IgD-negative memory B cell (primary cell): Measurements from ENCODE around the gene ANKRD35. TPM values are rescaled to one million over a fixed set of nuclear protein-coding genes. Genes with fewer than 3 reads are reported as not detected.
"Not testable (repeated sequence)": the region's sequence is repeated elsewhere in the genome, so short reads cannot be mapped to it uniquely, and the experiment has no call there.

ENCODE experiments used
- H3K27ac Mint-ChIP-seq, 3 donors: one replicate each; pipeline ENCODE4 v1.8.0; 2020 to 2022; ENCODE audit warnings: mild to moderate bottlenecking in 3 of 3, mixed read lengths in 3 of 3, moderate library complexity in 1 of 3
- H3K27me3 Mint-ChIP-seq: one replicate; pipeline ENCODE4 v1.8.0; 2021; ENCODE audit warnings: mixed read lengths
- H3K36me3 Mint-ChIP-seq: one replicate; pipeline ENCODE4 v1.8.0; 2020; ENCODE audit warnings: mild to moderate bottlenecking, mixed read lengths
- H3K4me1 Mint-ChIP-seq, 3 donors: one replicate each; pipeline ENCODE4 v1.8.0; 2020 to 2022; ENCODE audit warnings: mixed read lengths in 3 of 3, mild to moderate bottlenecking in 1 of 3
- H3K4me3 Mint-ChIP-seq, 4 donors: one replicate each; pipeline ENCODE4 v1.8.0; 2020 to 2022; ENCODE audit warnings: mild to moderate bottlenecking in 4 of 4, mixed read lengths in 4 of 4, moderate library complexity in 3 of 4
- H3K9me3 Mint-ChIP-seq, 3 donors: one replicate each; pipeline ENCODE4 v1.8.0; 2020 to 2021; ENCODE audit warnings: mixed read lengths in 3 of 3, mild to moderate bottlenecking in 1 of 3
- polyA plus RNA-seq: library from polyadenylated mRNA; unstranded; fragments of 300-500 nt; fragmentation: Illumina TruSeq; gene quantifications from one replicate; pipeline ENCODE4 v1.2.3, GENCODE V29; 2021

Gene ANKRD35
- polyA plus RNA-seq, 1 donor from 2014 or later: not detected

DNA sequence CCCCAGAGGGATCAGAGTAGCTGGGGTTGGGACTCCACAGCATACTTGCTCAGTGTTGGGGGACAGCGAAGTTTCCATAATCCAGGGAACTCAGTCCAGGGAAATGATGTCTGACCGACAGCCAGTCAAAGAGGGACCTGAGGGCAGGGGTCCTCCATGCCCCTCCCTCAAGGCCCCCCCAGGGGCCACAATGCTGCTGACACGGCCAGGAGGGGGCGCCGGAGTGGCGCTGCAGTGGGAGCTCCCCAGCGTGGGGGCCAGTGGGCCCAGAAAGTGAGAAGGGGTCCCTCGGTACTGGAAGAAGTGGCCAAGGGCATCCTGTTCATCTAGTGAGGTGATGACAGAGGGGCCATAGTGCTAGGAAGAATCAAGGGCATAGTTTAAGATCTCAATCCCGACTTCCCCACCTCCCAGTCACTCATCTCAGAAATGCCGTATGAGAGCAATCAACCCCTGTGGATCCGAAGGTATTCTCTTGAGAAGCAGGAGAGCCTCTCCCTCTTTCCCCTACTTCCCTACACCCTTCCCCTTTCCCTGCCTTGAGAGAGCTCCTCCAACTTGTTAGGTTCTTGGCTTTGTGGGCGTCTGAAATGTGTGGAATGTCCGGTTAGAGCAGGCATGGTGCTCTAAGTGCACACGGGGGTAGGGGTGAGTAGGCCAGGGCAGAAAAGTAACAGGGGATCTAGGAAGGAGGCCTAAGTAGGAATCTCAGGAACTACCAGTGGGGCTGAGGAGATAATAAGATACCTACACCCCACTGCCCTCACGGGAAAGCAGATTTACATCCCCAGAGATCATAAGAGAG is 36.1 kb downstream of the ANKRD35 start:
- peak overlapping the region in 1 of 3 donors; percentile 6 for H3K27ac Mint-ChIP-seq
- H3K9me3 Mint-ChIP-seq: no peaks in the 10 kb centered on the region
- peaks cover 0 to 6% (median 5%) of the 10 kb centered on the region in 3 donors for H3K4me1 Mint-ChIP-seq
- H3K36me3 Mint-ChIP-seq: peaks cover 1% of the 10 kb centered on the region
- no peaks in the 10 kb centered on the region for H3K27me3 Mint-ChIP-seq
- no peak overlapping the region for H3K4me3 Mint-ChIP-seq

DNA sequence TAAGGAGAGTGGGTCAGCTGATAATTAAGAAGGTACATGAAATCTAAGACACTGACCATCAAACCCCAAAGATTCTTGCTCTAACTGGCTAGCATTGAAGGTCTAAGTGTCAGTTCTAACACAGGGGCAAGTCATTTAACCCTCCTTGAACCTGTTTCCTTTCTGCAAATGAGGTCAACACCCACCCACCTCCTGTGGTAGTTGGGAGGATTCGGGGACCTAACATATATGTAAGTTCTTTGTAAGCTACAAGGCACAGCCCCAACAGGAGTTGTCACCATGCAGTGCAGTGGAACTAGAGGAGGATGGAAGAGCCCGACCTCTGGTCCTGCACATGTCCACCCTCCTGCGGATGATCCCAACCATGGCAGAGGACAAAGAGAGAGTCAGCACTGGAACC is 37.8 kb downstream of the ANKRD35 start:
- no peak overlapping the region for H3K27ac Mint-ChIP-seq
- H3K27me3 Mint-ChIP-seq: no peaks in the 10 kb centered on the region
- H3K4me3 Mint-ChIP-seq: peak overlapping the region in 1 of 4 donors; percentile 8
- no peaks in the 10 kb centered on the region for H3K9me3 Mint-ChIP-seq
- H3K4me1 Mint-ChIP-seq: peaks cover 0 to 6% (median 5%) of the 10 kb centered on the region in 3 donors
- H3K36me3 Mint-ChIP-seq: peaks cover 1% of the 10 kb centered on the region

DNA sequence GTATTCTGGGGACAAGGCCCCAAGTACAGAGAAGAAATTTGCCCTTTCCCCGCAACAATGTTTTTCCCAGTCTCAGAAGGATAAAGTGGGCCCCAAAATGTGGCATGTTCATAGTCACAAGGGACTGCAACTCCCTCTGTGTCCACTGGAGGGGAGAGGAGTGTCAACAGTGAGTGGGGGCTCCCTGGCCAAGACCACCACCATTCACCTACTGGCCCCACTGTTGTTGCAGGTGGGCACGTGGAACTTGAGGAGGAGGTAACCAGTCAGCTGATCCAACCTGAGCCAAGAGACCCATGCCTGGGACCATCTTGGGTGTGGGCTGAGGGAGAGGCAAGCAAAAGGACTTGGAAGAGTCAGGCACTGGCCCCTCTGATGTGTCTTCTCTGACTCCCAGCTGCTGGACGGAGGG is 39.5 kb downstream of the ANKRD35 start:
- Mint-ChIP-seq H3K27me3 (no peaks in the 10 kb centered on the region), H3K9me3 (no peaks in the 10 kb centered on the region), H3K4me1 (peaks cover 0 to 6% (median 5%) of the 10 kb centered on the region in 3 donors), H3K27ac (peak overlapping the region; percentile 23 to 90 (median 59)), H3K36me3 (peaks cover 4% of the 10 kb centered on the region), H3K4me3 (peak overlapping the region in 1 of 4 donors; percentile 56)

DNA sequence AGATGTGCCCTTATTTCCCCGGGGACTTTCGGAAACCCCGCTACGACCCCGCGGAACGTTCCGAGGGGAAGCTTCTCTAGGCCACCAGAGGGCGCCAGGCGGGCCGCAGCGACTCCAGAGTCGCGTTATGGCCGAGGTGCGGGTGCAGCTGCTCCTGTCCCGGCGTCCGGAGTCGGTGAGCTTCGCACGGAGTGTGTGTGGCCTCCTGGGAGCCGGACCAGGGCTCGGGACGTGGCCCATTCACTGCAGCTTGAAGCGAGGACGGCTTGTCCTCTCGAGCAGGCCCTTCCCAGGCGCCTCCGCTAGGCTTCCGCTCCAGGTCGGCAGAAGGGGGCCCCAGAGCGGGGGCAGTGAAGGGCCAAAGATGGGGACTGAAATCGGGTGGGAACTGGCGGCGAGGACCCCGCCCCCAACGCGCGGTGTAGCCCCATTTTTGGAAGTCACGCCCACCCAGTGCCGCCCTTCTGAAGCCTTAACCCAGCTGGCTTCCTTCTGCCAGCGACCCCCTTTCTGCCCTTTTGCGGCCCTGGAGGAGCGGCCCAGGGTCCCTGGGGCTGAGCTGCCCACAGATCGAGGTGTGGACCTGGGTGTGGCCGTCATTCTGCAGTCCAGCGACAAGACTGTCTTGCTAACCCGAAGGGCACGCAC is 40.0 kb downstream of the ANKRD35 start, which contains the start of gene NUDT17:
TSS of gene NUDT17 (plus strand) at position 117 of the 648 bp plus-strand sequence. CDS start at position 128, 11 bp downstream.
- Mint-ChIP-seq H3K27ac (peak within 1 kb of the TSS; percentile 23 to 90 (median 59)), H3K36me3 (peaks cover 4% of the 10 kb centered on the region), H3K4me1 (peaks cover 0 to 6% (median 5%) of the 10 kb centered on the region in 3 donors), H3K27me3 (no peaks in the 10 kb centered on the region), H3K9me3 (no peaks in the 10 kb centered on the region), H3K4me3 (peak within 1 kb of the TSS in 1 of 4 donors; percentile 56)

DNA sequence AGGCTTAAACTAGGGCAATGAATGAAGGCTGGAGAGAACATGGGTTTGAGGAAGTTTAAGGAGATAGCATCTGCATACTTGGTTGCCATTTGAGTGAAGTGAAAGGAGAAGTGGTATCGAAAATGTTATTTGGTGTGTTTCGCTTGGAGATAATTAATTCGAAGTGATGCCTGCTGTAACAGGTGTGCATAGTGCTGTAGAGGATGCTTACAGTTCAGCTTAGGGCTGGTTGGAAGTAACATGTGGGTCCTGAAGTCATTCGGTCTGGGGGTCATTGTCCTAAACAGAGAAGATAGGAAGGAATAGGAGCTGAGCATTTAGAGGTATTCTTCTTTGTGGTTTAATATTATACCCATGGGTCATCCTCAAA is 40.5 kb downstream of the ANKRD35 start:
- Mint-ChIP-seq H3K27me3 (no peaks in the 10 kb centered on the region), H3K27ac (no peak overlapping the region), H3K4me1 (peaks cover 0 to 6% (median 5%) of the 10 kb centered on the region in 3 donors), H3K36me3 (peaks cover 4% of the 10 kb centered on the region), H3K4me3 (no peak overlapping the region), H3K9me3 (no peaks in the 10 kb centered on the region)

DNA sequence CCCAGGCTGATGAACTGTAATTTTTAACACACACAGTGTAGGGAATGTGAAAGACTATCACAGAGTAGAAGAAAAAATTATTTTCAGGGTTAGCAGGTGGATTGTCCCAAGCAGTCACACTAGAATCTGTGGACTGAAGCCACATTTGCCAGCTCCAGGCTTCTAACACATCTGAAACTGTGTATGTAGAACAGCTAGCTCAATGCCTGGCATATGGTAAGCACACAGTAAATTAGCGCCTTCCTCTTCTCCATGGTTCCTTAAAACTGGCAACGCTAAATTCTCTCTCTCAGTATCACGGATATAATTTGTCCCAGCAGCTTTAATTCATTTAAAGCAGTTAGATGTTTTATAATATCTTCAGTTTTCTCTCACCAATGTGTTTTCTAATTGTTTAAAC is 42.6 kb downstream of the ANKRD35 start:
- Mint-ChIP-seq H3K27me3 (no peaks in the 10 kb centered on the region), H3K4me1 (peaks cover 0 to 6% (median 5%) of the 10 kb centered on the region in 3 donors), H3K27ac (no peak overlapping the region), H3K36me3 (peaks cover 5% of the 10 kb centered on the region), H3K4me3 (no peak overlapping the region), H3K9me3 (no peaks in the 10 kb centered on the region)

DNA sequence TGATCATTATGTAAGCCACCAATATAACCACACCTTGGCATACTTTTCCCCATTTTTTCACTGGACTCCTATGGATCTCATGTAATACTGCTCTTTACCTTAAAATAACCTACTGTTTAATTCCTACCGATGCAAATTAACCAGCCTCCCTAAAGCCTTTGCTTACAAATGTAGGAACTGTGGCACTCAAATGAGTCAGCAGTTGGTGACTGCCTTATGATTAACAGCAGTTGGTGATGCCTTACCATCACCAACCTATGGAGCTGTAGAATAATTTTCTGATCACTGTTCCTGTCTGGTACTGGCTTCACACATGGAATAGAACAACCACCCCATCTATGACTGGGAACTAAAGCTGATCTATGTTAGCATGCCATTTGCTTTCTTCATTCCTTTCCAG is 48.0 kb downstream of the ANKRD35 start:
- H3K27ac Mint-ChIP-seq: no peak overlapping the region

DNA sequence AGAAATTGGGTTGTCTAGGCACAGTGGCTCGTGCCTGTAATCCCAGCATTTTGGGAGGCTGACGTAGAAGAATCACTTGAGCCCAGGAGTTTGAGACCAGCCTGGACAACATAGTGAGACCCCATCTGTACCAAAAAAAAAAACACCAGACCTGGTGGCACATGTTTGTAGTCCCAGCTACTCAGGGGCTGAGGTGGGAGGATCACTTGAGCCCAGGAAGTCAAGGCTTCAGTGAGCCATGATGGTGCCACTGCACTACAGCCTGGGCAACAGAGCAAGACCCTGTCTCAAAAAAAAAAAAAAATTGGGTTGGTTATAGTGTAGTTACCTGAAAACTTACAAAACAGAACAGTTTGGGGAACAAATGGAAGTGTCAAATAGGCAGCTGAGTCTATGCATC is 54.9 kb downstream of the ANKRD35 start:
- Mint-ChIP-seq H3K36me3 (peaks cover 21% of the 10 kb centered on the region), H3K4me1 (peaks cover 4 to 16% (median 9%) of the 10 kb centered on the region in 3 donors)
- H3K4me3 Mint-ChIP-seq, H3K9me3 Mint-ChIP-seq, H3K27ac Mint-ChIP-seq, H3K27me3 Mint-ChIP-seq: not testable (repeated sequence)

More for the DNA sequence above, 48.0 kb downstream of the ANKRD35 start:
- no peaks in the 10 kb centered on the region for H3K27me3 Mint-ChIP-seq
- no peaks in the 10 kb centered on the region for H3K9me3 Mint-ChIP-seq
- H3K4me3 Mint-ChIP-seq: no peak overlapping the region
- peaks cover 8% of the 10 kb centered on the region for H3K36me3 Mint-ChIP-seq
- no peaks in the 10 kb centered on the region for H3K4me1 Mint-ChIP-seq

DNA sequence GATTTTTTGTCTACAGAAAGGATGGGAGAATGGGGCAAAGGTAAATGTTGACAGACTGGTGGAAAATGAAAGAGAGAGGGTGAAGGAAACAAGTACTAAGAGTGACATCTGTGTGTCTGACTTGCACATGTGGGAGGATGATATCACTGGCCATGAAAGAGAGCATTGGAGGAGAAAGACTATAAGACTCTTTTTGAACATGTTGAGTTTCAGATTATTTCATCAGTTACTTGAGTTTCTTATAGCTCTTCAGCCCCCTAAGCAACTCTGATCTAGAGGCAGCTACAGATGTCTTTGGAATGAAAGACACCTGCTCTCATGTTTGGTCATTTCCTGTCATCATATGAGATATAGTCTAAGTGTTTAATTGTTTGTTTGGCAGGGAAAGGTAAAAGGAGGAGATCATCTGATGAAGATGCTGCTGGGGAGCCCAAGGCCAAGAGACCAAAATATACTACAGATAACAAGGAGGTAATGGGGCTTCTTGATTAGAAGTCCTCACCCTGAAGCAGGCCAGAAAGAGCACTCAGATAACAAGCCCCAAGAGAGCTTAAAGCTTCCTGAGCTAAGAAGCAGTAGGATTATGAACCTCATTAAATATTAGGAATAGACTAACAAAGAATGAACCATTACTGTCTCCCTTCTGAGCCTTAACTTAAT is 57.2 kb downstream of the ANKRD35 start:
- Mint-ChIP-seq H3K4me3 (peak overlapping the region in 1 of 4 donors; percentile 19), H3K9me3 (no peaks in the 10 kb centered on the region), H3K27me3 (no peaks in the 10 kb centered on the region), H3K27ac (peak overlapping the region; percentile 1 to 85 (median 69)), H3K36me3 (peaks cover 18% of the 10 kb centered on the region), H3K4me1 (peaks cover 9 to 23% (median 18%) of the 10 kb centered on the region in 3 donors)

DNA sequence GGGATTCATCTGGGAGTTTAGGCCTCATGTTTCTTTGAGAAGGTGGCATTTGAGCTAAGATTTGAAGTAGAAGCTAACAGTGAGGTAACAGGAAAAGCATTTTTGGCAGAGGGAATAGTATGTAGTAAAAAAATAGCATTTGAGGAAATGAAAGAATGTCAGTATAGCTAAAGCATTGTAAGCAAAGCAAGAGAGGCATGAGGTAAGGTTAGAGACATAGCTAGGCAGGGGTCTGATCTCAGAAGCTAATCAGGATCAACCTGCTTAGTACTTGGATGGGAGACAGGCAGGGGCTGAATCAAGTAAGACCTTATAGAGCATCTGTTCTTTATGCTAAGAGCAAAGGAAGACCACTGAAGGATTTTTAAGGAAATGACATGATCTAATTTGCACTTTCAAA is 57.7 kb downstream of the ANKRD35 start:
- Mint-ChIP-seq H3K27me3 (no peaks in the 10 kb centered on the region), H3K36me3 (peaks cover 18% of the 10 kb centered on the region), H3K9me3 (no peaks in the 10 kb centered on the region), H3K4me3 (peak overlapping the region in 1 of 4 donors; percentile 19), H3K27ac (peak overlapping the region; percentile 1 to 85 (median 69)), H3K4me1 (peaks cover 9 to 23% (median 18%) of the 10 kb centered on the region in 3 donors)

DNA sequence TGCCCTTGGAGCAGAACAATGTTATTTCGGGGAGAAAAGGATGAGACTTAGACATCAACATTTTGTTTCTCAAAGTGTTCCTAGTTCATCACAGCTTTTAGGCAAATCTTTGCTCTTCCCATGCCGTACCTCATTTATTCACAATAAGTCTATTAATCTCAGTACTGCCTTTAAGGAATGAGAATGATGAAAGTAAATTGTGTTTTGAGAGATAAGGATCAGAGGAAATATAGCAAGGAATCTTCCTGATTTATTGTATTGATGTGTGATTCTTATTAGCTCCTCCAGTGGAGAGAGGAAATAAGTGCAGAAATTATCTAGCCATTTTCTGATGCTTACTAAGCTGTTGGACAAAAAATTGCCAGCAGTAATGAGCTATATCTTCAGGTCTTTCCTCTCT is 59.6 kb downstream of the ANKRD35 start:
- peaks cover 9 to 23% (median 18%) of the 10 kb centered on the region in 3 donors for H3K4me1 Mint-ChIP-seq
- H3K9me3 Mint-ChIP-seq: no peaks in the 10 kb centered on the region
- H3K27me3 Mint-ChIP-seq: no peaks in the 10 kb centered on the region
- peak overlapping the region in 1 of 3 donors; percentile 29 for H3K27ac Mint-ChIP-seq
- H3K36me3 Mint-ChIP-seq: peaks cover 18% of the 10 kb centered on the region
- peak overlapping the region in 3 of 4 donors; percentile 48 to 89 (median 79) for H3K4me3 Mint-ChIP-seq

DNA sequence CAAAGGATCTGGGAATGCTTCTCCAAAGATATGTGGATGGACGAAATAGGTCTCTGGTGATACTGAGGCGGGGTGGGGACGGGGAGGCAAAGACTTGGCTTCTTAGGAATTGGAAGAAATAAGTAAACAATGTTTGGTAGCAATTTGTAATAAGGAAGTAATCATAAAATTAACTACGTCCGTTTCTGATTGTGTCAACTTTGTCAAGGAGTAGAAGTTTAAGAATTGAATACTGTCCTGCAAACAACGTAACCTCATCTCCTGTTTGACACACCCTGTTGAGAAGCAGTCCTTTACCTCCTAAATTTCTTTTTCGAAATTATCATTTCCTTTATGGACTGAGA is 61.2 kb downstream of the ANKRD35 start:
- Mint-ChIP-seq H3K4me1 (peaks cover 9 to 23% (median 18%) of the 10 kb centered on the region in 3 donors), H3K27ac (peak overlapping the region; percentile 76 to 97 (median 96)), H3K36me3 (peaks cover 16% of the 10 kb centered on the region), H3K9me3 (no peaks in the 10 kb centered on the region), H3K4me3 (peak overlapping the region; percentile 96 to 99 (median 98)), H3K27me3 (no peaks in the 10 kb centered on the region)

DNA sequence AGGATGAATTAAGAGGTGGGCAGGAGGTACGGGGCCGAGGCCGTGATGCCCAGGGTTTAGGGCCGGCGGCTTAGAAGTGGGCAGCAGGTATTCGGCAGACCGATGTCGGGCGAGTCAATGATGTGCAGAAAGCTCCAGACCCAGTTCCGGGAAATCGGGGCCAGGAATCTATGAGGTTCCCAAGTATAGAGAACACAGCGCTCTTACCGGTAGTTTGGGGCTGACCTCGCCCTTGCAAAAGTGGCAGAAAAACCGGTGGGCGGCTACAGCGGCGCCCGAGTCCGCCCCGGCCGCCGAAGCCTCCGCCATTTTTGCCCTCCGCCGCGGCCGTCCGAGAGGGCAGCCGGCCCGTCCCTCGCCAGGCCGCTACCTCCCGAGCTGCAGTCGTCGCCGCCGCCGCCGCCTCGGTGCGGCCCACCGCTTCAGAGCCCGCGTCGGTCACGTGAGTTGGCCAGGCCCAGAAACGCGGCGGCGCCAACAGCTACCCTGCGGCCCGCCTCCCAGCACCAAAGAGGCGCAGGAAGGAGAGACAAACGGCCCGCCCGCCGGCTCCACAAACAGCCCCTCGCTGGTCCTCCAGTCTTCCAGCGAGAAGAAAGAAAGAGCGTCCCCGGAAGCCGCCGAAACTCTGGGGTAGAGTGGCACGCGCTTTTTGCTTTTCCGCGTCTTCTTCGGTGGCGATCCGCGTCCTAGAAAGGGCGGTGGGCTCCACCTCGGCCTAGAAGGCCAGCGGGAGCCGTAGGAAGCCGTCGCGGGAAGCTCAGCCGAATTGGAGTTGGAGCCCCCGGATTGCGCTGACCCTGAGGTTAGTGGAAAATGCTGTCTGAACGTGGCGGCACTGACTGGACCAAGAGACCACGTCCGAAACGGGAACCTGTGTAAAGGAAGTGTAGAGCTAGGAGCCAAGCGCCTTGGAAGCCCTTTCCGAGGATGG is 61.8 kb downstream of the ANKRD35 start, which contains the start of the genes POLR3C and RNF115:
TSS of gene POLR3C (plus strand) at position 636 of the 934 bp plus-strand sequence. CDS start 1,577 bp downstream, outside the sequence.
TSS of gene RNF115 (minus strand) at position 531 of the 934 bp plus-strand sequence. CDS start at position 309, 222 bp downstream.
- H3K4me3 Mint-ChIP-seq: peak within 1 kb of the TSS; percentile 96 to 99 (median 98)
- peak within 1 kb of the TSS; percentile 76 to 97 (median 96) for H3K27ac Mint-ChIP-seq
- H3K36me3 Mint-ChIP-seq: peaks cover 14% of the 10 kb centered on the region
- H3K27me3 Mint-ChIP-seq: no peaks in the 10 kb centered on the region
- H3K9me3 Mint-ChIP-seq: no peaks in the 10 kb centered on the region
- H3K4me1 Mint-ChIP-seq: peaks cover 9 to 22% (median 18%) of the 10 kb centered on the region in 3 donors
